B cell (primary cell): Measurements from ENCODE around the gene SEH1L.

Experiments used
- EZH2 ChIP-seq: IDR thresholded peaks from 2 replicates; pipeline ENCODE4 v1.6.1; 2012; ENCODE audit warnings: borderline replicate concordance, low read depth, mild to moderate bottlenecking, moderate library complexity, low read length; ENCODE audit not compliant: insufficient read depth, poor library complexity, severe bottlenecking
- TF ChIP-seq, protein P1 (sequence below): fragments of 200-600 bp; IDR thresholded peaks from one replicate; pipeline ENCODE4 v1.8.0; 2022; ENCODE audit warnings: antibody characterized with exemption, mild to moderate bottlenecking

DNA sequence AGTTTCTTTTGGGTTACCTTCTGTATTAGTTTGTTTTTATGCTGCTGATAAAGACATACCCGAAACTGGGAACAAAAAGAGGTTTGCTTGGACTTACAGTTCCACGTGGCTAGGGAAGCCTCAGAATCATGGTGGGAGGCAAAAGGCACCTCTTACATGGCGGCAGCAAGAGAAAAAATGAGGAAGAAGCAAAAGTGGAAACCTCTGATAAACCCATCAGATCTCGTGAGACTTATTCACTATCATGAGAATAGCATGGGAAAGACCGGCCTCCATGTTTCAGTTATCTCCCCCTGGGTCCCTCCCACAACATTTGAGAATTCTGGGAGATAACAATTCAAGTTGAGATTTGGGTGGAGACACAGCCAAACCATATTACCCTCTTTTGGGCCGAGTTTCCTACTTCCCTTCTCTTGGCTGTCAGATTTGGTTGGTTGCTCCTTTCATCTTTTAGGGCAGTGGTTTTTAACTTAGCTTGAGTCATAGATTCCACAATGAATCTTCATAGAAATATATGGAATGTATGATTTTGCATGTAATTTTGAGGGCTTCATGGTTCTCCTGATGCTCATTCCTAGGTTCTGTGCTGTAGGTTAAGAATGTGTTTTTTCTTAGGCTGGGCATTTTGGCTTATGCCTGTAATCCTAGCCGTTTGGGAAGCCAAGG, 87.6 kb downstream of the SEH1L start:
- TF ChIP-seq, protein P1, sequence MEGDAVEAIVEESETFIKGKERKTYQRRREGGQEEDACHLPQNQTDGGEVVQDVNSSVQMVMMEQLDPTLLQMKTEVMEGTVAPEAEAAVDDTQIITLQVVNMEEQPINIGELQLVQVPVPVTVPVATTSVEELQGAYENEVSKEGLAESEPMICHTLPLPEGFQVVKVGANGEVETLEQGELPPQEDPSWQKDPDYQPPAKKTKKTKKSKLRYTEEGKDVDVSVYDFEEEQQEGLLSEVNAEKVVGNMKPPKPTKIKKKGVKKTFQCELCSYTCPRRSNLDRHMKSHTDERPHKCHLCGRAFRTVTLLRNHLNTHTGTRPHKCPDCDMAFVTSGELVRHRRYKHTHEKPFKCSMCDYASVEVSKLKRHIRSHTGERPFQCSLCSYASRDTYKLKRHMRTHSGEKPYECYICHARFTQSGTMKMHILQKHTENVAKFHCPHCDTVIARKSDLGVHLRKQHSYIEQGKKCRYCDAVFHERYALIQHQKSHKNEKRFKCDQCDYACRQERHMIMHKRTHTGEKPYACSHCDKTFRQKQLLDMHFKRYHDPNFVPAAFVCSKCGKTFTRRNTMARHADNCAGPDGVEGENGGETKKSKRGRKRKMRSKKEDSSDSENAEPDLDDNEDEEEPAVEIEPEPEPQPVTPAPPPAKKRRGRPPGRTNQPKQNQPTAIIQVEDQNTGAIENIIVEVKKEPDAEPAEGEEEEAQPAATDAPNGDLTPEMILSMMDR, result no peak
- no peak for TF ChIP-seq EZH2
